ENCODE data around the gene PLA2R1. TPM values are rescaled to one million over a fixed set of nuclear protein-coding genes. Genes with fewer than 3 reads are reported as not detected.
A peak's percentile ranks its signal among the peaks of the same experiment; 100 is the strongest.

Gene PLA2R1
- total RNA-seq, 8 experiments from 2014 or later: 0.05 to 31.2 (median 3.2) TPM

- no peaks in the 10 kb centered on the region for H3K4me1 ChIP-seq (replicated peaks in 1 of 2)
- no peak overlapping the region for H3K27ac ChIP-seq
- no peak overlapping the region for H3K4me3 ChIP-seq
- ATAC-seq (replicated peaks in 6 of 8): no peak
- in situ Hi-C loops (cut with MboI; ENCODE audit: low pct_unique_long_range_greater_than_20kb in 2 of 9, low sequenced_read_pairs in 9 of 9, unreplicated experiment in 9 of 9): no loop called here
Observed at GRCh38 chr2:159891267-159891588, 171.2 kb downstream of the PLA2R1 start.

GRCh38 chr2:159890551-159891266 is 171.7 kb downstream of the PLA2R1 start:
- in situ Hi-C loops (cut with MboI; ENCODE audit: low pct_unique_long_range_greater_than_20kb in 2 of 9, low sequenced_read_pairs in 9 of 9, unreplicated experiment in 9 of 9): no loop called here
- 67 to 100% (median 100%) methylated on average over 1 of the region's 1 CpG; no CpG with 5 or more reads in 5 of the 10 experiments for WGBS, 10 experiments
- peak in 2 of 8 experiments; percentile 20 to 68 for ATAC-seq (replicated peaks in 6 of 8)
- Histone ChIP-seq H3K4me3 (no peak overlapping the region), H3K27ac (no peak overlapping the region), H3K4me1 (replicated peaks in 1 of 2) (no peaks in the 10 kb centered on the region)

GRCh38 chr2:159882130-159882745 is 180.2 kb downstream of the PLA2R1 start:
- in situ Hi-C loops (cut with MboI; ENCODE audit: low pct_unique_long_range_greater_than_20kb in 2 of 9, low sequenced_read_pairs in 9 of 9, unreplicated experiment in 9 of 9): no loop called here

More at GRCh38 chr2:159882130-159882745, 180.2 kb downstream of the PLA2R1 start:
- WGBS, 10 experiments: 26 to 100% (median 63%) methylated on average over 1 to 5 of the region's 5 CpGs; no CpG with 5 or more reads in 1 of the 10 experiments
- Histone ChIP-seq H3K4me1 (replicated peaks in 1 of 2) (peaks cover 11 to 22% of the 10 kb centered on the region in 2 donors), H3K27ac (peak overlapping the region; percentile 34 to 47), H3K4me3 (no peak overlapping the region)
- peak; percentile 37 to 91 (median 66) for ATAC-seq (replicated peaks in 6 of 8)

Other genes with a start within 250 kb of the PLA2R1 start
- 10 to 100 TPM in 1 of 8 experiments, 1 to 10 TPM in 2, under 1 TPM in 5; 0.11 to 14.8 (median 0.59) TPM for gene LY75, start 157.9 kb downstream of the PLA2R1 start, total RNA-seq
- gene ITGB6, start 137.7 kb upstream of the PLA2R1 start, total RNA-seq: 1 to 10 TPM in 1 of 8 experiments, under 1 TPM in 7; 0.04 to 4.0 (median 0.07) TPM